ENCODE results near the gene TFEC. TPM values are rescaled to one million over a fixed set of nuclear protein-coding genes. Genes with fewer than 3 reads are reported as not detected.

The TFEC gene
- polyA plus RNA-seq, 2 of the 4 experiments (the other 2 are of a cell fraction) = 0.05 to 0.13 TPM

DNA sequence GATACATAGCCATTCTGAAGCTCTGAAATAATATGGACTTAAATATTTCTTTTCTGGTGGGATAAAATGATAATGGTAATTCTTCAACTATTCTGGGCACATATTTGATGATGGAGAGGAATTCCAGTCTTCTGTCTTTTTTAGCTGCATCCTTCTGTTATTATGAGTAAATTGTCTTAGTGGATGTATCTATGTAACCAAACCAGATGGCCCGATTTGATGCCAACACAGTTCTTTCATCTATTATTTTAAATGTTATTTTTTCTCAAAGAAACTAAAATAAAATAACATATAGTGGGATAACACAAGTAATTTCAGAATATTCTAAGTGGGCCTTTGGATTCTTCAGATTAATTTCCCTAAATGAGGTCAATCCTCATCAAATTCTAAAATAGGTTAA, 110.2 kb downstream of the TFEC start:
- no peak overlapping the region for H3K27ac ChIP-seq
- ATAC-seq = no peak
- DNase-seq (ENCODE audit: low read depth in 1 of 2, low spot score in 1 of 2) = no peak
- FAIRE-seq = no peak
- 2% methylated on average over 1 of the region's 1 CpG for whole genome bisulfite sequencing (ENCODE audit: missing lambda C conversion rate)
- ChIA-PET POLR2A (no interaction called here), CTCF (no interaction called here)
- TF ChIP-seq FOSL2 (IDR thresholded peaks at IDR 0.05) (no peak), FOSL2 (CRISPR knock-in tag; IDR thresholded peaks at IDR 0.05) (no peak), SMC3 (IDR thresholded peaks at IDR 0.05) (no peak), RNF2 (IDR thresholded peaks at IDR 0.05; ENCODE audit: borderline replicate concordance, low read depth) (no peak), KDM1A (IDR thresholded peaks at IDR 0.05; ENCODE audit: low read depth) (no peak), EHF (CRISPR knock-in tag; IDR thresholded peaks at IDR 0.05) (no peak), NPAS2 (CRISPR knock-in tag; IDR thresholded peaks at IDR 0.05; ENCODE audit: borderline replicate concordance) (no peak), CHD2 (IDR thresholded peaks at IDR 0.05; ENCODE audit: low read length, partially characterized antibody) (no peak), EP300 (IDR thresholded peaks at IDR 0.05) (no peak), ZSCAN20 (CRISPR knock-in tag; IDR thresholded peaks at IDR 0.05) (no peak), RAD21 (conservative IDR thresholded peaks at IDR 0.05 in 1 of 2, IDR thresholded peaks at IDR 0.05 in 1 of 2) (no peak)
- TF ChIP-seq, protein P1, sequence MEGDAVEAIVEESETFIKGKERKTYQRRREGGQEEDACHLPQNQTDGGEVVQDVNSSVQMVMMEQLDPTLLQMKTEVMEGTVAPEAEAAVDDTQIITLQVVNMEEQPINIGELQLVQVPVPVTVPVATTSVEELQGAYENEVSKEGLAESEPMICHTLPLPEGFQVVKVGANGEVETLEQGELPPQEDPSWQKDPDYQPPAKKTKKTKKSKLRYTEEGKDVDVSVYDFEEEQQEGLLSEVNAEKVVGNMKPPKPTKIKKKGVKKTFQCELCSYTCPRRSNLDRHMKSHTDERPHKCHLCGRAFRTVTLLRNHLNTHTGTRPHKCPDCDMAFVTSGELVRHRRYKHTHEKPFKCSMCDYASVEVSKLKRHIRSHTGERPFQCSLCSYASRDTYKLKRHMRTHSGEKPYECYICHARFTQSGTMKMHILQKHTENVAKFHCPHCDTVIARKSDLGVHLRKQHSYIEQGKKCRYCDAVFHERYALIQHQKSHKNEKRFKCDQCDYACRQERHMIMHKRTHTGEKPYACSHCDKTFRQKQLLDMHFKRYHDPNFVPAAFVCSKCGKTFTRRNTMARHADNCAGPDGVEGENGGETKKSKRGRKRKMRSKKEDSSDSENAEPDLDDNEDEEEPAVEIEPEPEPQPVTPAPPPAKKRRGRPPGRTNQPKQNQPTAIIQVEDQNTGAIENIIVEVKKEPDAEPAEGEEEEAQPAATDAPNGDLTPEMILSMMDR (IDR thresholded peaks at IDR 0.05) = no peak
- H3K4me1 ChIP-seq = no peaks in the 10 kb centered on the region
- no peaks in the 10 kb centered on the region for H3K9me3 ChIP-seq
- no peak overlapping the region for H3K4me2 ChIP-seq
- no peak overlapping the region for H3K4me3 ChIP-seq

DNA sequence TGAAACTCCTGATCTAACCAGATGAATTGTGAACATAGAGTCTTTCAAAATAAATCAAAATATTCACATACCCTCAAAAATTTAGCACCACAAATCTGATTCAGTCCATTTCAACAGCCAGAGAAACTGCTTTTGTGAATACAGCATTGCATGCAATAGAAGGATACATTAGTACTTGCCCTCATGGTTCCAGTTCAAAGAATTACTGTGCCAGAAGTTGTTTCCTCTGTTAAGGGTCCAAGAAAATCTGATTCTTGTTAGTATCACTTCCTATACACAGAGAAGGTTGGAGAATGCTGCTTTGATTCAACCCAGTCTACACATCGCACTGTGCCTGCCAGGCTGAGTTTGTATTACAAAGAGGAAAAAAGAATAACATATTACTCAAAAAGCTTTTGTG, 115.6 kb downstream of the TFEC start:
- Histone ChIP-seq H3K27ac (no peak overlapping the region), H3K4me2 (no peak overlapping the region), H3K4me3 (no peak overlapping the region), H3K4me1 (no peaks in the 10 kb centered on the region), H3K9me3 (no peaks in the 10 kb centered on the region)
- ATAC-seq (no peak), DNase-seq (ENCODE audit: low read depth in 1 of 2, low spot score in 1 of 2) (no peak), FAIRE-seq (no peak)
- WGBS (ENCODE audit: missing lambda C conversion rate) = 71% methylated on average over 1 of the region's 1 CpG
- TF ChIP-seq EHMT2 (IDR thresholded peaks at IDR 0.05; ENCODE audit: low read depth) = no peak
- TF ChIP-seq, protein P2, sequence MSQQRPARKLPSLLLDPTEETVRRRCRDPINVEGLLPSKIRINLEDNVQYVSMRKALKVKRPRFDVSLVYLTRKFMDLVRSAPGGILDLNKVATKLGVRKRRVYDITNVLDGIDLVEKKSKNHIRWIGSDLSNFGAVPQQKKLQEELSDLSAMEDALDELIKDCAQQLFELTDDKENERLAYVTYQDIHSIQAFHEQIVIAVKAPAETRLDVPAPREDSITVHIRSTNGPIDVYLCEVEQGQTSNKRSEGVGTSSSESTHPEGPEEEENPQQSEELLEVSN (IDR thresholded peaks at IDR 0.05; ENCODE audit: borderline replicate concordance, low read depth) = no peak
- no peak for TF ChIP-seq ESRRA (IDR thresholded peaks at IDR 0.05; ENCODE audit: borderline replicate concordance, low read length)
- no peak for TF ChIP-seq TP53 (CRISPR knock-in tag; IDR thresholded peaks at IDR 0.05)
- TF ChIP-seq HEYL (CRISPR knock-in tag; IDR thresholded peaks at IDR 0.05) = no peak
- no peak for TF ChIP-seq ZC3H11A (IDR thresholded peaks at IDR 0.05)
- TF ChIP-seq CBX2 (IDR thresholded peaks at IDR 0.05; ENCODE audit: borderline replicate concordance, low read depth) = no peak
- CTCF ChIA-PET = no interaction called here
- POLR2A ChIA-PET = no interaction called here

DNA sequence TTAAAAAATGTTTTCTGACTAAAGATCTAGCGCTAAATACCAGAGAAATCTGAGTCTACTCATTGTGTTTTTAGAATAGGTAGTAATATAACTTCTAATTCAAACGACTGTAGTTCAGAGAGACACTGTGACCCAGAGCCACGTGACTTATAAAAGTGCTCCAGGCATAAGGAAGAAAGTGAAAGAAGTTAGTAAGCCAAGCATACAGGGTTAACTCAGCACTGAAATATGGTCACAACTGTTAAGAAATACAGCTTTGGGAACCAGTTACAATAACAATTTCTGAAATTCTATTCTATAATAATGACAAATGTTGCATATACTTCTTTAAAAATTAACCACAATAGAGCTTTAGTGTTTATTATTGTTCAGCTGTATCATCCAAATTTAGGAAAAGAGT, 119.1 kb downstream of the TFEC start:
- DNase-seq (ENCODE audit: low read depth in 1 of 2, low spot score in 1 of 2) = no peak
- H3K4me1 ChIP-seq = no peaks in the 10 kb centered on the region
- H3K27ac ChIP-seq = no peak overlapping the region
- no peaks in the 10 kb centered on the region for H3K9me3 ChIP-seq
- TF ChIP-seq NFE2L2 (conservative IDR thresholded peaks at IDR 0.05; ENCODE audit: low read length) (no peak), POLR2AphosphoS2 (conservative IDR thresholded peaks at IDR 0.05; ENCODE audit: low read length) (no peak)
- TF ChIP-seq, protein P1 (IDR thresholded peaks at IDR 0.05) = no peak
- ATAC-seq = no peak
- CTCF ChIA-PET = interaction anchor here (0.9 kb wide), 1 partner anchor 44 kb away, joined by 4 read pairs; no protein-coding TSS in a partner anchor
- 29% methylated on average over 3 of the region's 3 CpGs for WGBS (ENCODE audit: missing lambda C conversion rate)
- POLR2A ChIA-PET = no interaction called here
- H3K4me3 ChIP-seq = no peak overlapping the region
- no peak for FAIRE-seq
- H3K4me2 ChIP-seq = no peak overlapping the region

All from A549 (cell line).